ENCODE measurements around the gene MBOAT2.

DNA sequence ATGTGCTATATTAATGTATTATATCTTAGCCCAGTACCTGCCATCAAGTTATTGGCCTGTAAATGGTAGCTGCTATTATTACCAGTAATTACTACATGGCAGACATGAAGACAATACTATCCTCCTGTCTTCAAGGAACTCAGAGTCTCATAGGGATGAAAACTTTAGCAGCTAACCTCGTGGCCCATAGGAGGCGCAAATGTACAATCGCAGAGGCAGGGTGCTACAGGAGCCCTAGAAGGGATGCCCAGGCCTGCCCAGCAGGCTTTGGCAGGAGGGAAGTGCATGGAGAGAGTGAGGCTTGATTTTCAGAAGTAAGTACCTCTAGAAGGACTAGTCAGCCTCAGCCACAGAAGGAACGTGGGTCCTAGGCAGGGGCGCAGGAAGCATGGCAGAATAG is 121.4 kb downstream of the MBOAT2 start:
- TF ChIP-seq, protein P1, sequence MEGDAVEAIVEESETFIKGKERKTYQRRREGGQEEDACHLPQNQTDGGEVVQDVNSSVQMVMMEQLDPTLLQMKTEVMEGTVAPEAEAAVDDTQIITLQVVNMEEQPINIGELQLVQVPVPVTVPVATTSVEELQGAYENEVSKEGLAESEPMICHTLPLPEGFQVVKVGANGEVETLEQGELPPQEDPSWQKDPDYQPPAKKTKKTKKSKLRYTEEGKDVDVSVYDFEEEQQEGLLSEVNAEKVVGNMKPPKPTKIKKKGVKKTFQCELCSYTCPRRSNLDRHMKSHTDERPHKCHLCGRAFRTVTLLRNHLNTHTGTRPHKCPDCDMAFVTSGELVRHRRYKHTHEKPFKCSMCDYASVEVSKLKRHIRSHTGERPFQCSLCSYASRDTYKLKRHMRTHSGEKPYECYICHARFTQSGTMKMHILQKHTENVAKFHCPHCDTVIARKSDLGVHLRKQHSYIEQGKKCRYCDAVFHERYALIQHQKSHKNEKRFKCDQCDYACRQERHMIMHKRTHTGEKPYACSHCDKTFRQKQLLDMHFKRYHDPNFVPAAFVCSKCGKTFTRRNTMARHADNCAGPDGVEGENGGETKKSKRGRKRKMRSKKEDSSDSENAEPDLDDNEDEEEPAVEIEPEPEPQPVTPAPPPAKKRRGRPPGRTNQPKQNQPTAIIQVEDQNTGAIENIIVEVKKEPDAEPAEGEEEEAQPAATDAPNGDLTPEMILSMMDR (conservative IDR thresholded peaks at IDR 0.05; ENCODE audit: low read depth in 2 of 2), result peak; percentile 92 to 97
- no peak for TF ChIP-seq EZH2 (IDR thresholded peaks at IDR 0.05; ENCODE audit: low read depth, unreplicated experiment)
- TF ChIP-seq STAT1 (IDR thresholded peaks at IDR 0.05; ENCODE audit: unreplicated experiment), result no peak
- no peak for TF ChIP-seq JUNB (IDR thresholded peaks at IDR 0.05; ENCODE audit: unreplicated experiment)
- TF ChIP-seq, protein P2, sequence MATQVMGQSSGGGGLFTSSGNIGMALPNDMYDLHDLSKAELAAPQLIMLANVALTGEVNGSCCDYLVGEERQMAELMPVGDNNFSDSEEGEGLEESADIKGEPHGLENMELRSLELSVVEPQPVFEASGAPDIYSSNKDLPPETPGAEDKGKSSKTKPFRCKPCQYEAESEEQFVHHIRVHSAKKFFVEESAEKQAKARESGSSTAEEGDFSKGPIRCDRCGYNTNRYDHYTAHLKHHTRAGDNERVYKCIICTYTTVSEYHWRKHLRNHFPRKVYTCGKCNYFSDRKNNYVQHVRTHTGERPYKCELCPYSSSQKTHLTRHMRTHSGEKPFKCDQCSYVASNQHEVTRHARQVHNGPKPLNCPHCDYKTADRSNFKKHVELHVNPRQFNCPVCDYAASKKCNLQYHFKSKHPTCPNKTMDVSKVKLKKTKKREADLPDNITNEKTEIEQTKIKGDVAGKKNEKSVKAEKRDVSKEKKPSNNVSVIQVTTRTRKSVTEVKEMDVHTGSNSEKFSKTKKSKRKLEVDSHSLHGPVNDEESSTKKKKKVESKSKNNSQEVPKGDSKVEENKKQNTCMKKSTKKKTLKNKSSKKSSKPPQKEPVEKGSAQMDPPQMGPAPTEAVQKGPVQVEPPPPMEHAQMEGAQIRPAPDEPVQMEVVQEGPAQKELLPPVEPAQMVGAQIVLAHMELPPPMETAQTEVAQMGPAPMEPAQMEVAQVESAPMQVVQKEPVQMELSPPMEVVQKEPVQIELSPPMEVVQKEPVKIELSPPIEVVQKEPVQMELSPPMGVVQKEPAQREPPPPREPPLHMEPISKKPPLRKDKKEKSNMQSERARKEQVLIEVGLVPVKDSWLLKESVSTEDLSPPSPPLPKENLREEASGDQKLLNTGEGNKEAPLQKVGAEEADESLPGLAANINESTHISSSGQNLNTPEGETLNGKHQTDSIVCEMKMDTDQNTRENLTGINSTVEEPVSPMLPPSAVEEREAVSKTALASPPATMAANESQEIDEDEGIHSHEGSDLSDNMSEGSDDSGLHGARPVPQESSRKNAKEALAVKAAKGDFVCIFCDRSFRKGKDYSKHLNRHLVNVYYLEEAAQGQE (IDR thresholded peaks at IDR 0.05; ENCODE audit: unreplicated experiment), result no peak
- no peak for TF ChIP-seq POLR2AphosphoS5 (IDR thresholded peaks at IDR 0.05; ENCODE audit: low read depth)
- TF ChIP-seq CREB1 (CRISPR knock-in tag; IDR thresholded peaks at IDR 0.05; ENCODE audit: low read depth), result no peak
- TF ChIP-seq EZH2phosphoT487 (IDR thresholded peaks at IDR 0.05; ENCODE audit: unreplicated experiment), result no peak
- TF ChIP-seq ZNF331 (CRISPR knock-in tag; IDR thresholded peaks at IDR 0.05; ENCODE audit: low read depth), result no peak
- TF ChIP-seq, protein P3, sequence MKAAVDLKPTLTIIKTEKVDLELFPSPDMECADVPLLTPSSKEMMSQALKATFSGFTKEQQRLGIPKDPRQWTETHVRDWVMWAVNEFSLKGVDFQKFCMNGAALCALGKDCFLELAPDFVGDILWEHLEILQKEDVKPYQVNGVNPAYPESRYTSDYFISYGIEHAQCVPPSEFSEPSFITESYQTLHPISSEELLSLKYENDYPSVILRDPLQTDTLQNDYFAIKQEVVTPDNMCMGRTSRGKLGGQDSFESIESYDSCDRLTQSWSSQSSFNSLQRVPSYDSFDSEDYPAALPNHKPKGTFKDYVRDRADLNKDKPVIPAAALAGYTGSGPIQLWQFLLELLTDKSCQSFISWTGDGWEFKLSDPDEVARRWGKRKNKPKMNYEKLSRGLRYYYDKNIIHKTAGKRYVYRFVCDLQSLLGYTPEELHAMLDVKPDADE (IDR thresholded peaks at IDR 0.05), result no peak
- no peak for TF ChIP-seq ZNF114 (CRISPR knock-in tag; IDR thresholded peaks at IDR 0.05)
- no peak for TF ChIP-seq ZNF462 (CRISPR knock-in tag; IDR thresholded peaks at IDR 0.05)
- no peak for TF ChIP-seq NANOG (IDR thresholded peaks at IDR 0.05; ENCODE audit: borderline replicate concordance)

Data from GM23338 (cell line).